ENCODE data around the gene HEMGN.

HEMGN gene

DNA sequence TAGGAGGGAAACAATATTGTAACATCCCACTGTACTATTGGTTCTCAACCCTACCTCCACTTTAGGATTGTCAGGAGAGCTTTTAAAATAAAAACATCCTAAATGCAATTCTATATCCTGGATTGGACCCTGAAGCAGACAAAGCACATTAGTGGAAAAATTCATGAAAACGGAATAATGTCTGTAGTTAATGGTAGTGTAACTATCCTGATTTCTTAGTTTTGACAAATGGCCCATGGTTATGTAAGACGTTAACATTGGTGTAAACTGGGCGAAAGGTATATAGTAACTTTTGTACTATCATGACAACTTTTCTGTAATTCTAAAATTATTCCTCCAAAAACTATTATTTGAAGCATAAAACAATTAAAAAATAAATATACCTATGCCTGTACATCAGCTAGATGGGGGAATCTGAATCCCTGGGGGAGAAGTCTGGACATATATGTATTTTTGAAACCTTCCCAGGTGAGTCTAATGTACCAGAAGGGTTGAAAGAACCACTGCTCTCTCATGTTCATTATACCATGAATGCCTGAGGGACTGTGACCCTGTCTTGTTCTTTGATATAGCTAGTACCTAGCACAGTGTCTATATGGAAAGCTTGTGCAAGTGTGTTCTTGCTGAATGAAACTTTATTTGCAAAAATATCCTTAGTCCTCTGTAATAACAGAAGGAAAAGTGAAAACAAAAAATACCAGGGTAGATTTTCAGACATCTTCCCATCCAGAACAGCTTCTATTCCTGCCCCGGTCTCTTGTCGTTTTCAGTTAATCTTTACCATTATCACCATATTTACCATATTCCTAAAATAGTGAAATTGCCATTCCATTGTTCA lies 12.3 kb downstream of the HEMGN start:
- no peak for DNase-seq

DNA sequence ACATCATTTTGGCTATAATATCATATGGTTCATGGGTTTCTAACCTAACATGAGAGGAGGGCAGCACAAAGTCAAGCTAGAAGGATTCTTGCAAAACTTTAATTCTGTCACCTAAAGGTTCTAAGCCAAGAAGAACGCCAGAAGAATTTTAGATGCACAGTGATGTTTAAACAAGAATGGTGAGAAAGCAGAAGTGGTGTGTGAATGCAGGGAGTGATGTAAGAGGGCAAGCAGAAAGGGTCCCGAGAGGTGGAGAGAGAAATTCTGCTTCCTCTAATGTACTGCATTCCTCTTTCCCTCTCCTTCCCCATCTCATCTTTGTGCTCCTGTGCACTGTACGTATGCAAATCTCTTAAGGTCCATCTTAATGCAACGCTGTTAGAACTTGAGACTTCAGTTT lies 13.6 kb downstream of the HEMGN start:
- DNase-seq: peak; percentile 86

DNA sequence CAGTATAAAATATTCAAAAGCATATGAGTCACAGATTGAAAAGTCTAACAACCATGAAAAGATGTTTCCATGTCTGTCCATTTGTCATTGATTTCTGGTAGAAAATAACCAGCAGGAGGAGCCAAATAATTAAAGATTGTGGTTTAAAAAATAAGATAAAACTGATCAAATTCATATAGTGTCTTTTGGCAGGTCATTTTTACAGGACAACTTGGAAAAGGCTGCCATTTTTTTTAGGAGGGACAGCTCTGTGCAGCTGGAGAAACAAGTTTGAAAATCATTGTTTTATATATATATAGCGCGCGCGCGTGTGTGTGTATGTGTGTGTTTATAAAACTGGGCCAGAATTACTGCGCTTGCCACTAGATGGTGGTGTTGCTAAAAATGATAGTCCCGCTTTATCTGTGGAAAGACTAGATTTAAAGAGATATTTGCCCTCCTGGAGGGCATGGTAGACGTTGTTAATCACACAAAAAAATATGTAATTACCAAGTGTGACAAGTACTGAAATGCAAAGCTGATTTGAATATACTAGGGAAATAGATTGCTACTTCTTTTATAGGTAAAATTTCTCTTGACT lies 14.4 kb downstream of the HEMGN start:
- DNase-seq: peak; percentile 73

DNA sequence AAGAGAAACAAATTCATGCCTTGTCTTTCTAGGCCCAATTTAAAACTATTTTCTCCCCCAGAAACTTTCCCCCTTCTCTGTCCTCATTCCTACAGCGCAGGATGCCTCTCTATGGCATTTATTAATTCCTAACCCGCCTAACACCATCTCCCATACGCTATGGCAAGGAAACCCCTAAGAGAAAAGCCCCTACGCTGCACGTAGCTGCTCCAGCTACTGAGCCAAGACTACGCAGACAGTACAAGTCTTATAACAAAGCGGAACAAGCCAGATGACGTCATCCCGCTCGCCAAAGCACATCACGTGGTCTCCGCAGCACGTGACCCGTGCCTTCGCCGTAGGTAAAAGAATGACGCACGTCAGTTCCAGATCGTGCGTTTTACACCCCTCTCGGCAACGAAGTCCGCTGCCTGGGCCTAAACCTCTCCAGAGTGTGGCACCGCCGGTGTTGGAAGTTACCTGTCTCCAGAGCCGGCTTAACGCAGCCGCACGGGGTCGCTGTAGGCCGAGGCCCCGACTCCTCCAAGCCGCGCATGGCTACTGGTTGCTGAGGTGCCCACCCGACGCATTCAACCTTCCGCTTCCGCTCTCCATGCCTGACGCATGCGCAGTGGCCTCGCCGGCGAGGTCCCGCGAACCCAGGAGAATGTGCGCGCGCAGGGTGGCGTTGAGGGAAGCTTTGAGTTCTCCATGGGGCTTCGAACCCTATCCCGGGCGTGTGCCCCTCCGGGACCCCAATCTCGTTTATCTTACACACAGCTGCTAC lies 15.8 kb downstream of the HEMGN start, which contains the start of gene TRMO:
Gene TRMO (minus strand): TSS at position 542 of the 766 bp plus-strand sequence. CDS start 7 bp downstream, at position 535.
- peak; percentile 97 for DNase-seq

DNA sequence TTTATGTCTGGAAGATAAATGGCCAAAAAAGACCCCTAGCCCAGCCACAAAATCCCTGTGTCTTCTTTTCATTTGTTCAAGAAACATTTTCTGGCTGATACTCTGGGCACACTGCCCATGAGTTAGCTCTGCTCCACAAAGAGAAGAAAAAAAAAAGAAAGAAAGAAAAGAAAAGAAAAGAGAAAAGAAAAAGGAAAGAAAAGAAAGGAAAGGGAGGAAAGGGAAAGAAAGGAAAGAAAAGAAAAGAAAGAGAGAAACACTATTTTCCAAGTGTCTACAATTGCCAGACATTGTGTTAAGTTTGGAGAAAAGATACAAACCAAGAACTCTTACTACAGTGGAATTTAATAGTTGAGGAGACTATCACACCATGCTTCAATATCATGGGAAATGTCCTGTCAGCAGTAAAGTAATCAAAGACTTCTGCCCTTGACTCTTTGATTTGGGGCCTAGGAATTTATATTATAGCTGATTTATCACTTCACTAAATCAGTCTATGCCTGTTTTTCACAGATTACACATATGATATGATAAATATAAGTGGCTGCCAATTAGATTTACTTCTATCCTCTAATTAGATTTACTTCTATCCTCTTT lies 18.7 kb downstream of the HEMGN start:
- no peak for DNase-seq

DNA sequence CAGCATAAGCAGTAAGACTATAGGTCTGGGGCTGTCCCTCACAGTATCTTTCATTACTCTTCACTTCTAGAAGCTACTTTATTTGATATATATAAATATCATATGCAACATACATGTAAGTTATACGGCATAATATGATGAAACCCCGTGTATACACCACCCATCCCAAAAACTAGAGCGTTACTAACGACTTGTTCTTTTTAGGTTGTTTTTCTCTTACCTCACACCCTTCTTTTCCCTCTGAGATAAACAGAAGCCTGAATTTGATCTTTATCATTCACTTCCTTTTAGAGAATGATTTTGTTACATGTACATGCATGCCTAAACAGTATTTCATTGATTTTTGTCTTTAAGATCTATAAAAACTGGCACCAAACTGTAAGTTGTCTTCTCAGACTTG lies 19.4 kb downstream of the HEMGN start:
- DNase-seq: no peak

DNA sequence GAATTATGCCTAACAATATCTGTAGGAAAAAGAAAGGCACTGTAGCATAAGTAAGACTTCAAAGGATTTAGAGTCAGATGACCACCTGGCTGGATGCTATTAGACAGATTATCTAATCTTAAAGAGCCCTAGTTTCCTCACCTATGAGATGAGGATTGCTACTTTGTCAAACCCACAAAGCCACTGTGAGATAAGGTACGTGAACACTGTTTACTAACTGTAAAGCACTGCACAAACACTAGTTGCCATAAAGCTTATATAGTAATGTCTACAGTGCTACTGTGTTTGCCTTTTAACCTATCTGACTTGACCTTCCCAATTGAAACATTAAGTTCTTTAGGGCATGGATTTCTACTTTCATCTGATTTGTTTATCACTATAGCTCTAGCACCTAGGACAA lies 26.0 kb downstream of the HEMGN start:
- DNase-seq: no peak

DNA sequence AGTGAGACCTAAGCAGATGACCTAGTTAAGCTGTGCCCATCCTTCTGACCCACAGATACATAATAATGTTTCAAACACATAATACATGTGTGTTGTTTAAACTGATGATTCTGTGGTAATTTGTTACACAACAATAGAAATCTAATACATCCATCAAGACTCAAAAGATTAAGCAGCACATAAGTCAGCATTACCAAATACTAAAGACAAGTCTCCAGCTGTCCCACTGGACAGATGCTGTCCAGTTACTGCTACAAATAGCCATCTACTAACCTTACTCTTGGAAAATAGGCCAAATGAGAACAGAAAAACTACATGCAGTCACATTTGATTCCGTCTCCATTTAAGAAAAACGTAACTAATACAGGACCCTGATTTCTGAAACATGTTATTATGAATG lies 26.4 kb downstream of the HEMGN start:
- no peak for DNase-seq

DNA sequence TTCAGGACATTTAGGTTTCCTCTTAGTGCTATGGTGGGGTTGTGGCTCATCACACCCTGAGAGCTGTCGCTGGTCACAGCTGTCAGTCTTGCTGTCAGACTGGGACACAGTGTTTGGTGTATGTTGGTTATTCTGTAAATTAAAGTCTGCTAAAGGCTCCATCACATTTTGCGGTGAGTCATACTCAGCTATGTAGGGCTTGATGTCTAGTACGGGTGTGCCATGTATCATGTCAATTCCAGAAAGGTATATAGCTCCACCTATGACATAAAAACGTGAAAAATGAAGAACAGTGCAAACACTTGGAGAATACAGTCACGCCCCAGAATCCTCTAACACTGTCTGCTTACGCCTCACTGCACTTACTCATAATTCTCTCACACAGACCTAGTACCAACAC lies 27.6 kb downstream of the HEMGN start:
- no peak for DNase-seq

DNA sequence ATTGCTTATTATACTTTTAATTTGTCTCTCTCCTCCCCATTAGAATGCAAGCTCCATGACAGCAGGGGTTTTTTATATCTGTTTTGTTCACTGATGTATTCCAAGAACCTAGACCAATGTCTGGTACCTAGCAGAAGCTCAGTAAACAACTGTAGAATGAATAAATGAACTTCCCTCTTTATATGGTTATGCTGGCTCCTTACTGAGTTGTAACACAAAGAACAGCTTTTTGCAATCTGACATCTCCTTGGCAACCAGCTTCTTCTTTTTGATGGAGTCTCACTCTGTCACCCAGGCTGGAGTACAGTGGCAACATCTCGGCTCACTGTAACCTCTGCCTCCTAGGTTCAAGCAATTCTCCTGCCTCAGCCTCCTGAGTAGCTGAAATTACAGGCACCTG lies 29.3 kb downstream of the HEMGN start:
- peak; percentile 78 for DNase-seq

DNA sequence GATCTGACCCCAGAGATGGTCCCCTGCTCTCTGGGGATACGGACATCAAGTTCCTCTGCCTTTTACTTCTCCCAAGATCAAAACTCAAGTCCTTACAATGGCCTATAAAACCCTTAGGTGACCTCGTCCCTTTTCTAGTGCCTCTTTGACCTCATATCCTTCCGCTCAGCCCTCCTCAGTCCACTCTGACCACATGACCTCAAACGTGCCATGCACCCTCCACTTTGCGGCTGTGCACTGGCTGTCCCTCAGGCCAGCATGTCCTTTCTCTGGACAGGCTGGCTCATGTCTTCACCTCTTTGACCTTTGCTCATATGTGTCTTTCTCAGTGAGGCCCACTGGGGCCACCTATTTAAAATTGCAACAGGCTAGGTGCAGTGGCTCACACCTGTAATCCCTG lies 30.3 kb downstream of the HEMGN start:
- no peak for DNase-seq

DNA sequence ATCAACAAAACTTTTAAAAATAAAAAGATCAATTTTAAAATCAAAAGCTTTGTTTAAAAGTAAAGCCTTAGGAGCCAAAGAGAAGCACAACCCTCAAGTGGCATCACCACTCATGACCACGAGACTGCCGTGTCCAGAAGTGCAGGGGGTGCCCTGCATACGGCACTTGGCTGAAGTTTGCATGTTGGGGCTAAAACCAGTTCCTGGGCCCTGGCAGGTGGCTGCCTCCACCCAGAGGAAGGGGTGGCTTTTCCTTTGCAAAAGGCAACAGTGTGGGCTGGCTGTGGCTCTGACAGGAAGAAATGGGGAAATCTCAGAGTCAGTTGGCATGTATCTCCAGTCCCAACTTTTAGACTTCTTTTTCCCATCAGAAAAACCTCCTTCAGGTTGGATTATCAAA lies 30.9 kb downstream of the HEMGN start:
- DNase-seq: peak; percentile 7

DNA sequence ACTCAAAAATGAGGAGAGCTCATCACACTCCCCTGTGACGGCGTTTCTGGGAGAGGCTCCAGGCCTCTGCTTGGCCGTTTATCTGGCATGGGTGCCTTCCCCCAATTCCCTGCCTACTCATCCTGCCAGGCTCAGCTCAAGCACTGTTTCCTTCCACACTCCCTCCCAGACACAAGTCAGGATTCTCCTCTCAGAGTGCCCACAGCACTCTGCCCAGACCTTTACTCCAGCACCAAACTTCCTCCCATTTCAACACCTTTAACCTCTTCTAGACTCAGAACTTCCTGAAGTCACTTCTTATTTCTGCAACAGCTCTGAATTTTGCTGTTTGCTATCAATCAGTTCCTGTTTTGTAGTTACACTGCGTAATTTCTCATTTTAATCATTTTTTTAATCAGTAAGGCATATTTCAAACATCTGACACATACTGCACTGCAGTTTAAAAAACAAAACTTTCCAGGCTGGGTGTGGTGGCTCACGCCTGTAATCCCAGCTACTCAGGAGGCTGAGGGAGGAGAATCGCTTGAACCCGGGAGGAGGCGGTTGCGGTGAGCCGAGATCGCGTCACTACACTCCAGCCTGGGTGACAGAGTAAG lies 31.6 kb downstream of the HEMGN start:
- DNase-seq: peak; percentile 69

DNA sequence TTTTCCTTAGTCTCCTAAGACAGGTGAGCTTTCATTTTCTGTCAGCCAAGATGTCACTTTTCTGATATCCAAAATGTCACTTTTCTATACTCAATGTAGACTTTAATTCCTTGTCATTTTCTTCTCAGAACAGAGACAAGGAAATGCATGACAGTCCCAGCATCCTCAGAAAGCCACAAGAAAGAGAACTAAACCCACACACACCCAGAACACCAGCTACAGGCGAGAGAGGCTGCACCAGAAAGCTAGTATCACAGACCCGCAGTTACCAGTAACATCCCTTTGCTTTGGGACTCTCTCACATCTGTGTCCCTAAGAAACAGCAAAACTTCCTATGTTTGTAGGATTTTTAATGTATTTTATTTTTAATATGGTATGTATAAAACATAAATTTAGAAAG lies 32.7 kb downstream of the HEMGN start:
- no peak for DNase-seq

DNA sequence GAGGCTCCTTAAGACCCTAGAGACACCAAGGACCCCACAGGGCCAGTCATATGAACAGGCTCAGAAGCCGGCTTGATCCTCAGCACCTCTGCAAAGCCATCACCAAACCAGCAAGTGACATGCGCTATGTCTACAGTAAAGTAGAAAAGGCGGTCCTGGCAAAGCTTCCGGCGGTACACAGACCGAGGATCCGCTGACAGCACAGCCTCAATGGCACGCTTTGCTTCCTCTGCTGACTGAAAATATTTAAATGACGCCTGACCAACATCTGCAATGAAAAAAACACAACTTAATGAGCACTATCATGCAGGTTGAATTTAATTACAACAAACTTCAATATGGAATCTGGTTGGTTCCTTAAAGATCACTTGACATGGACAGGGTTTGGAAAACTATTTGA lies 33.2 kb downstream of the HEMGN start:
- no peak for DNase-seq

DNA sequence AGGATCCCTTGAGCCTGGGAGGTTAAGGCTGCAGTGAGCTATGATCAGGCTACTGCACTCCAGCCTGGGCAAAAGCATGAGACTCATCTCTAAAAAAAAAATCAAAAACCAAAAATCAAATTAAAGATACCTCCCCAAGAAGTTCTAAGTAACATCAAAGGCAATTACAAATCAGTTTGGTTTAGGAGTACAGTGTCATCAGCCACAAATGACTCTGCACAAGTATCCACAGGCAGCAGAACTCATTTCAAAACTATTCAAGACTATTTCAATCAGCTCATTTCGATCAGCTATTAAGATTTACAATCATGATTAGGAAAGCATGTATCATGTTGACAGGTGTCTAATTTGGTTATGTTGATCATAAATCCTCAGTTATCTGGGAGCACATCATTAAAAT lies 34.8 kb downstream of the HEMGN start:
- no peak for DNase-seq

DNA sequence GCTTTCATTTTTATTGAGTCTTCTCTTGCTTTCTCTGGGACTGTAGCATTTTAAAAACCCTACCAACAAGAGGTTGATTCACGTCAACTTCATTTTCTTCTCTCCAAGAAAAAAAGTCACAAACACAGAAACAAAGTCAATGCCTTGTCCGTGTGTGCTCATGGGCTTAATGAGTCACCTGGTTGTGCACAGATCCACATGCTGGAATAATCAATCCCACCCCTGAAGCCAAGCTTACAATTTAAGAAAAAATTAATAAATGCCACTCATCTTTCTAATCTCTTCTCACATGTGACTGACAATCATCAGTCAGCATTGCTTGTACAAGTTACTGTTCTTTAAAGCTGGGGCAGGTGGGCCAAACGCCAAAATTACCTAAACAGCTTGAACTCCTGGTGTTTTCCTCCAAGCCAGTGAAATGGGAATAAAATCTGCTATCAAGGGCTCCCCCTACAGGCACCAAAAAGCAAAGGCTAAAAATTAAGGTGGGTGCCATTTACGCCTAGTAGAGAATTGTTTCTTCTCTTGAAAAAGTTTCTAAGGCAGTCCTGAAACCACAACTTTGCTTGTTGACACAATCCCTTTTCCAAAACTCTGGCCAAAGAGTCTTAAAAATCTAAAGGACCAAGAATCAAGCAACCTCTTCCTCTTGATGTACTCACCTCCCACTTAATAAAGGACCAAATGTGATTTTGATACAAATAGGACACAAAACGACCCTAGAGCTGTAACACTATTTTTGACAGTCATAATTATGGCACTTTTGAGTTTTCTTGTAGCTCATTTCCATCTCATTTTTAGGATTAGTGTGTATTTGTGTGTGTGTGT lies 37.0 kb downstream of the HEMGN start:
- DNase-seq: peak; percentile 20

DNA sequence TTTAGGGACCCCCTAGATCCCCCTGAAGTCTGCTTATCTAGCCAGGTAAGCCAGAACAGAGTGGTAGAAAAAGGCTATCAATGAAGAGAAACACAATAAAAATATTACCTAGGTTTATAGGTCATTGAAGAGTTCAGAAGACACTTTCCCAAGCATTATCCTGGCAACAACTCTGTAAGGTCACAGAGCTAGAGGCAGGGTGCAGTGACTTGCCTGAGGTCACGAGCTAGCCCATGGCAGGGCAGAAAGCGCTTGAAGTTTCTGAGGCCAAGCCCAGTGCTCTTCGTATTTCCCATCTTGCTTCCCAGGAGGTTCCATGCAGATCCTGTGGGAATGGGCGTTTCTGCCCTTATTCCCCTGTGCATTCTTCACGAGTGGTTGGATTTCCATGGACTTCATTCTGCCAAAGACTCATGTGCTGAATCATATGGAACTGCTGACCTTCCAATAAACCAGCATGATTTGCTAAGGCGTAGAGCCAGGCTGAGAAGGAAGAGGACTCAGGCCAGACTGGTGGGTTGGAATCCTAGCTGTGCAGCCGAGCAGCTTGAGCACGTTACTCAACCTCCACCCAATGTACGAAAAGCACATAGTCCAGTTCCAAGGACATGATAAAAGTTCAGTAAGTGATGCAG lies 37.8 kb downstream of the HEMGN start:
- DNase-seq: no peak

DNA sequence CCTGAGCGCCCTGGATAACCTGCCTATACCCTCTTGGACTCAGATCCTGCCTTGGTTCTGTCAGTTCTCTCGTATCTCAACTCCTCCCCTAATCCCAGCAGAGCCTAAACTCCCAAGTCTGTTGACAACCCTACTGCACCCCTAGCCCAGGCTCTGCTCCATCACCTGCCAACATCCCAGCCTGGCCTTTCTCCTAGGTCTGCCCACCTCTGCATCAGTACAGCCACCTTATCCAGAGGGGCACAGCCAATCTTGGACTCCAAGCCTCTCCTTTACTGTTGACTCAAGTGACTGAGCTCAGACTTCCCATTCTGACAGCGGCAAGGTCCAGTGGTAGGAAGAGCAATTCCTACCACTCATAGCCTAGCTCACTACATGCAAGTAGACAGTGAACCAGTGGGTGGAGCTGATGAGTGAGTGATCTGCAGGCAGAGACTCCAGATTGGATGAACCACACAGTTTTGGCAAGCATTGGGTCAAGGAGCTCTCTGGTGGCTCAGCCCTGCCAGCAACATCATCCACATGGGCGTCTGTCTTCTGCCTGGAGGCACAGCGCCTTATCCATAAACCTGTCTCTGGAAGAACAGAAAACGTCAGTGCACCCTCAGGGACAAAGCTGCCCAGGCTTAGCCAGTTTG lies 42.2 kb downstream of the HEMGN start:
- peak; percentile 12 for DNase-seq

DNA sequence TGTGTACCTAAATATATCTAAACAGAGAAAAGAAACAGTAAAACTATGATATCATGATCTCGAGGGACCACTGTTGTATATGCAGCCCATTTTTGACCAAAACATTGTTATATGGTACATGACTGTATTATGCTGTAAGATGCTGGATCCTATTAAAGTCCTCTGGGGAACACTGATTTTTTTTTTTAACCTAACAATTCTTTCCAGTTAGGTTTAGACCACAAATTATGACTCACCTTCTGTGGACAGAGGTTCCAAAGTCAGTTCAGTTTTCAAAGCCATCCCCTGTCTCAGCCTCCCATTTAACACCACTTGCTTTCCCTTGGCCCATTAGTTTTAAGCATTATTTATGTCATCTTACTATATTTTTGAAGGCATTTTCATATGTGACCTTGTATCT lies 42.8 kb downstream of the HEMGN start:
- DNase-seq: no peak

DNA sequence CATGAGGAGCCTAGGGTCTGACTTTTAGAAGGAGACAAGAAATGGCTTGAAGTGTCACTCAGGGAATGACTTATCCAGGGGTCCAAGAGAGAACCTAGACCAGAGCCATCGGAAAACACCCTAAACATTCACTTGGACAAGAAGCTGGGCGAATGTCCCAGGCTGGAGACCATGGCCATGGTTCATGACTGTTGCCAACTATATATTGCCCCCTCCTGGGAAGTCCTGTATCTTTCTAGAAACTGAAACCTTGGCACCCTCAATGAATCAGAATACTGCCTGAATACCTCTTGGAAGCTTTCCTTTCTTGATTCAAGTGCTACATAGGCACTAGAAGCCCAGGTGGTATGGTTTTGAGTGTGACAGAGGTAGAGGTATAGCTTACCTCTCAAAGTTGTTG lies 45.6 kb downstream of the HEMGN start:
- no peak for DNase-seq
